ENCODE data around the gene PPT1.
A peak's percentile ranks its signal among the peaks of the same experiment; 100 is the strongest.

The PPT1 gene

DNA sequence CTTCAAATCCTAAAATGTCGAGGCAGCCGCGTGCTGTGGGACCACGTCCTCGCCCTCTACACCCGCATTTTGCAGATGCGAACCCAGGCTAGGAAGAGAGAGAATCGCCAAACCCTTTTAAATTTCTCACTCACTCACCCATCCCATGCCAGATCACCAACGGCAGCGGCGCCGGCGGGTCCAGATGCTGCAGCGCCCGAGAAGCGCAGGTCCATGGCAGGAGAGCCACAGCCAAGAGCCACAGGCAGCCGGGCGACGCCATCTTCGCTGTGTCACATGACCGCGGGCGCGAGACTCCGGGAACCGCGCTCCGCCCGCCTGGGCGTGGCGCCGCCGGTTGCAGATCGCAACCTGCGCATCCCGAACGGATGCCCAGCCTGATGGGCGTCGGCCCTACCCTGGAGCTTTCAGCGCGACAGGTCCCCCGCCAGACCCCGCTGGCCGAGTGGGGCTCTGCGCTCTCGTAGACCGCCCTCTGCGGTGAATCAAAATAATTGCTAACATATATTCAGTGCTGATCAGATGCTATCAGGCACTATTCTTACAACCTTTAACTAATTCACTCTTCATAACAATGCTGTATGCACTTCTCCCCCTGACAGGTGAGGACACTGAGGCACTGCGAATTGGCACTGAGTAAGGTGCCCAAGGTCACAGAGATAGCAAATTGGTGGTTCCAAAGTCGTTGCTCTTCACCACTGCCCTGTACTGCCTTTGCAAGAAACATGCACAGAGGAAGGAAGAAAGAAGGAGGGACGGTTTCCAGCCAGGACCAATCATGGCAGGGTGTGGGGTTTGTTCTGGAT is at the start of gene PPT1:
Gene PPT1, minus strand, starts transcription at position 276 of the 806 bp plus-strand sequence. Its CDS starts 14 bp downstream, at position 262.
- peak; percentile 70 for DNase-seq (ENCODE audit: low spot score)

DNA sequence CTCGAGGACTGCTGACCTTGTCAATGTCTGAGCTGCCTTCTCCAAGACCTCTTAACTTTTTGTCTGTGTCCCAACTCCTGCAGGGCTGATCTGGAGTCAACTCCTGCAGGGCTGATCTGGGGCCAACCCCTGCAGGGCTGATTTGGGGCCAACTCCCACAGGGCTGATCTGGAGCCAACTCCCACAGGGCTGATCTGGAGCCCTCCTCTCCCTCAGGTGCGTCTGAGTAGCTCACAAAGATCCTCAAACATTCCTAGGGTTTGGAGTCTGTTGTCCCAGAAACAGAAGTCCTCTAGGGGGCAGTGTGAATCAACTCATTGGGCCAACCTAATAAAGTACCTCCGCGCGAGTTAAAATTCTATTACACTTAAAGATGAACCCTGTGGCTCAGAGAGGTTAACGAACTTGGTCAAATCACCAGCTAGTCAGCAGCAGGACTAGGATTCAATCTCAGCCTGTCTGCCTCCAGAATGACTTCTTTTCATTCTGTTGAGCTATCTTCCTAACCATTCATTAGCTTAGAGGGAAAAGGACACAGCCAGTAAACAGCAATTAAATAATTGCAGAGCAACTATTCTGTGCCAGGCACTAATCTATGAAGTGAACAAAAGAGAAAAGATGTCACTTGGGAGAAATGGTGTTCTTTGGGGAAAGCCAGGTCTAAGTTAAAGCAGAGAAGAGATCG is 47.0 kb upstream of the PPT1 start:
- peak; percentile 78 for DNase-seq (ENCODE audit: low spot score)

DNA sequence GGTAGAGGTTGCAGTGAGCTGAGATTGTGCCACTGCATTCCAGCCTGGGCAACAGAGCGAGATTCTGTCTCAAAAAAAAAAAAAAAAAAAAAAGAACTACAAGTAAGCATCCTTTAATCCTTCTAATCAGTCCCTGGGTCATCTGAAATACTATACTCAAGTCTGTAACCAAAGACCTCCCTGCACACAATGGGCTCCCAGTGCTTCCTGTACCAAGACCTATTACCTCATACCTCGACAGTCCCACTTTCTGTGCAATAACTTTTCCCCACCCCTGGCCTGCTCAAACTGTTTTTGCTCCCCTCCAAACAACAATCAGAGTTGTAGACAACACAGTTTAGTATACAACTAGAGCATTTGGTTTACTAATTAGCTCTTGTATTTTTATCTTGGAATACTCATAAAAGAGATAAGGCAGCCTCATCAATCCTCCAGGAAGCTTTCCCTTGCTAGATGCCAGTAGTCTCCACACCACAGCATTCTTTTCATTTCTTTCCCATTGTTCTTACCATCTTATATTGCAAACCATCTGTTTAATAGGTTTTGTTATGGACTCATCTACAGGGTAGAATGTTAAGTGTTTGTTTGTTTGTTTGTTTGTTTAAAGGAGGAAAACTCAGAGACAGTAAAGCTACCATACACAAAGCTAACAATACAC is 45.0 kb upstream of the PPT1 start:
- DNase-seq (ENCODE audit: low spot score) = no peak

- no peak for DNase-seq (ENCODE audit: low spot score)
Measured at GRCh38 chr1:40140211-40140973, 43.3 kb upstream of the PPT1 start.

DNA sequence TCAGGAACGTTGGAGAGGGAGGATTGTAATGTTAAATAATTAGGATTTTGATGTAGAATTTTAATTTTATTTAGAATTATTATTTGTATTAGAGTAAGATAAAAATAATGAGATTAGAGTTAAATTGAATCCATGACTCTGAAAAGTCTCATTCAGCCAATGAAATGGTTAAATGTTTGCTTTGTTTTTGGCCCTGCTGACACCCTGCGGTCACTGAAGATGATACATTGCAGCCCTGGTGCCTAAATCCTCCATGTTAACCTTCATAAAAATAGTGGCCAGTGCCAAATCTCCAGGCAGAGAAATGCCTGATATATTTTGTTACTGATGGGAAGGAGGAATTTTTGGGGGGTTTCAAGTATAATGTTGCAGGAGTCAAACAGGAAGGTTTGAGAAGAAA is 36.8 kb upstream of the PPT1 start:
- no peak for DNase-seq (ENCODE audit: low spot score)

GRCh38 chr1:40133312-40133665 is 36.2 kb upstream of the PPT1 start:
- DNase-seq (ENCODE audit: low spot score) = no peak

DNA sequence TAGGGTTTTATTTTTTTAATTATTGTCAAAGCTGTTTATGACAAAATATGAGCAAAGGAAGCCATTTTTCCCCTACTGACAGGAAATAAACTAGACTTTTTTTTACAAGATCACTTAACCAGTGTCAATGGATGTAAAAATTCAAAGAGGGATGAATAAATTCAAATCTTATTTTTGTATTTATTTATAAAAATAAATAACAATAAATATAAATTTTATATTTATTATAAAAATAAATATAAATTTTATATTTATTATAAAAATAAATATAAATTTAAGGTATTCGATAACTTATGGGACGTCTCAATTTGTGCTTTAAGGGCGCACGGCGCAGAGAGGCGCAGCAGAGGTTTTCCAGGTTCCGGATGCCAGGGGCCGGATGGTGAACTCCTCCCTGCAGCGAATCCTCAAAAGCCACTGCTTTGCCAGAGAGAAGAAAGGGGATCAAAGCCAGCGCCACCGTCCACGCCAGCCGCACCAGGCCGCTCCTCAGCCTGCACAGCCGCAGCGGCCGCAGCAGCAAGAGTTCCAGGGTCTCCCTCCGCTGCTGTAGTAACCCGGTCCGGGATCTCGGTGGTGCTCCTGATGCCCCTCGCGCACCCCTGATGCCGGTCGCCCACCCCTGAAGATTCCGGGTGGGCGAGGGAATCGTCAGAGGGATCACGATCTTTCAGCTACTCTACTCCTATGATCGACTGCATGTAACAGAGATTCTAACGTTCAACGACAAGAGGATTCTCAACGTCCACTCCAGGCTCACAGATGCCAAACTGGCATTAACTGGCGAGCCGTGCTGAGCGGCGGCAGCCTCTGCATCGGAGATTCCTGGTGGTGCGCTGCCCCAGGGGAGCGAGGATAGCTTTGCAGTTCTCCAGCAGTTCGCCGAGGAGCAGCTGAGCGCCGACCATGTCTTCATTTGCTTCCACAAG is 35.6 kb upstream of the PPT1 start:
- DNase-seq (ENCODE audit: low spot score) = no peak

DNA sequence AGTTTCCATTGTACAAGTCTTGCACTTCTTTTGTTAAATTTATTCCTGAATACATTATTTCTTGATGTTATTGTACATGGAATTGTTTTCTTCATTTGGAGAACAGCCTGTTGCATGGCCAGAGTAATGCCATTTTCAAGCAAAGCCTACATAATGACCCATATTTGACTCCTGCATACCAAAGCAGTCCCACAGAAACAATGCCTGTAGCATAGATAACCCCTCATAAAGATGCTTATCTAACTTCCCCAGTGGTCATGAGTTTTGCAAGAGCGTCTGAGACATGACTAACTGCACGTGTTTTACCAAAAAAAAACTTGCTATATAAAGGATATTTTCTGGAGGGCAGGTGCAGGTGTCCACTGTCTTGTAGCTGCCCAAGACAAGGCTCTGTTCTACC is 33.8 kb upstream of the PPT1 start:
- no peak for DNase-seq (ENCODE audit: low spot score)

GRCh38 chr1:40122855-40123254 is 25.8 kb upstream of the PPT1 start:
- no peak for DNase-seq (ENCODE audit: low spot score)

DNA sequence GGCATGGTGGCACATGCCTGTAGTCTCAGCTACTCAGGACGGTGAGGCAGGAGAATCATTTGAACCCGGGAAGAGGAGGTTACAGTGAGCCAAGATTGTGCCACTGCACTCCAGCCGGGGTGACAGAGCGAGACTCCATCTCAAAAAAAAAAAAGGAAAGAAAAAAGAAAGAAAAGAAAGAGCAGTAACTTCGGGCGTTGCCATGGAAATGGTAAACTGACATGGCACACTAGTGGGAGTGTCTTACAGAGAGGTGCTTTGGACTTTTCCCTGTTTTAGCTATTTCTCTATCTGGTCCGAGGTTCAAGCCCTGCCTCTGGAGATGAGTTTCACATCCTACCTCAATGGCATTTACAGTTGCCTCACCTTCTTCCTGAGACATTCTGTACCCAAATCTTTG is 23.1 kb upstream of the PPT1 start:
- no peak for DNase-seq (ENCODE audit: low spot score)

DNA sequence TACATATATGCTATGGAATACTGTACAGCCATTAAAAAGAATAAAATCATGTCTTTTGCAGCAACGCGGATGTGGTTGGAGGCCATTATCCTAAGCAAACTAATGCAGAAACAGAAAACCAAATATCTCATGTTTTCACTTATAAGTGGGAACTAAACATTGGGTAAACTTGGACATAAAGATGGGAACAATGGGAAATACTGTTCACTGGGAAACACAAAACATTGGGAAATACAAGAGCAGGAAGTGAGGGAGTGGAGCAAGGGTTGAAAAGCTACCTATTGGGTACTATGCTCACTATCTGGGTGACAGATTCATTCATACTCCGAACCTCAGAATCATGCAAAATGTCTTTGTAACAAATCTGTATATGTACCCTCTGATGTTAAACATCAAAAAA is 17.3 kb upstream of the PPT1 start:
- no peak for DNase-seq (ENCODE audit: low spot score)

DNA sequence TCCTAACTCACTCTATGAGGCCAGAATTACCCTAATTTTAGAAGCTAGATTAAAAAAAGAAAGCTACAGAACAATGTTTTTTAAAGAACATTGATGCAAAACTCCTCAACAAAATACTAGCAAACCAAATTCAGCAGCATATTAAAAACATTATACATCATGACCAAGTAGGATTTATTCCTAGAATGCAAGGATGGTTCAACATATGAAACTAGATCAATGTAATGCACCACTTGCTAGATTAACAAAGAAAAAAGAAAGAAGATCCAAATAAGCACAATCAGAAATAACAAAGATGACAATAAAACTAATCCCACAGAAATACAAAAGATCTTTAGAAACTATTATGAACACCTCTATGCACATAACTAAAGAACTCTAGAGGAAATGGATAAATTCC is 13.3 kb upstream of the PPT1 start:
- no peak for DNase-seq (ENCODE audit: low spot score)

GRCh38 chr1:40107290-40107959 is 10.4 kb upstream of the PPT1 start:
- no peak for DNase-seq (ENCODE audit: low spot score)

DNA sequence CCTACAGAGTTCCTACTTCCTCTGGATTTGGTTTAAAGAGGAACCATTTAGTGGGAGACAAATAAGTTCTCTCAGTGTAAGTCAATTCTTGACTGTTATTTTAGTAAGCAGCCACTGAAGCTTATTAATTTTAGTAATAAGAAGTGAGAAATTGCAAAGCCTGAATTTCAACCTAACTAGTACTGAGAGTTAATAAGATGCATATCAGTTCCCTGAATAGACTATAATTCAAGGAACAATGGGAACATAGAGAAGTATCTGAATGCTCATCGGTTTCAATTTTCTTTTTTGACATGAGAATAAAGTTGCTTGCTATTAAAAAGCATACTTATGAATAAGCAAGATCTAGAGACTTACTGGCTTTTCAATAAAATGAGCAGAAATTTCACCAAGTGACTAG is 8.0 kb upstream of the PPT1 start:
- no peak for DNase-seq (ENCODE audit: low spot score)

DNA sequence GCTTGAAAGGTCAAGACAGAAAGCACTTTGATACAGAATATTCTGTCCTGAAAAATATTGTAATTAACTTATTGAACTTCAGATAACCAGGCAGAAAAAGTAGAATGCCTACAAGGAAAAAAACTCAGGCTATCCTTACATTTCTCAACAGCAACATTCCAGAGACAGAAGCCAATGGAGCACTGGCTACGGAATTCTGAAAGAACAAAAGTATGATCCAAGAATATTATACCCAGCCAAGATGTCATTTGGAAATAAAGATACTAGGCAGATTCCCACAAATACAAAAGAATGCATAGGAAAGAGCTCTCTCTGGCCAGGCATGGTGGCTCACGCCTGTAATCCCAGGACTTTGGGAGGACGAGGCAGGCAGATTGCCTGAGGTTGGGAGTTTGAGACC is 5.8 kb upstream of the PPT1 start:
- DNase-seq (ENCODE audit: low spot score) = no peak

GRCh38 chr1:40102038-40102437 is 5.0 kb upstream of the PPT1 start:
- no peak for DNase-seq (ENCODE audit: low spot score)

DNA sequence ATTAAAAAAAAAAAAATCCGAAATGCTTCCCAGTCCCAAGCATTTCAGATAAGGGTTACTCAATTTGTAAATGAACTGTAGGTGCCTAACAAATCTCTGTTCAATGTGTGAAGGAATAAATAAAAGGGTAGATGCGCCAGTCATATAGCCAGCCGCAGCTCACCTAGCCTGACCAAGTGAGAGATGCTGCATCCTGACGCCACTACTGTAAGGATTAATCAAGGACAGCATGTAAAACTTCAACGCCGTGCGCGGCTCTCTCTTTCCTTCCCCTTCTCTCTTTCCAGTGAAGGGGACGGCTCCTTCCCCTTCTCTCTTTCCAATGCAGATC is 441 bp downstream of the PPT1 start:
- DNase-seq (ENCODE audit: low spot score) = no peak

- DNase-seq (ENCODE audit: low spot score) = no peak
Measured at GRCh38 chr1:40095806-40096205, 1.2 kb downstream of the PPT1 start.

DNA sequence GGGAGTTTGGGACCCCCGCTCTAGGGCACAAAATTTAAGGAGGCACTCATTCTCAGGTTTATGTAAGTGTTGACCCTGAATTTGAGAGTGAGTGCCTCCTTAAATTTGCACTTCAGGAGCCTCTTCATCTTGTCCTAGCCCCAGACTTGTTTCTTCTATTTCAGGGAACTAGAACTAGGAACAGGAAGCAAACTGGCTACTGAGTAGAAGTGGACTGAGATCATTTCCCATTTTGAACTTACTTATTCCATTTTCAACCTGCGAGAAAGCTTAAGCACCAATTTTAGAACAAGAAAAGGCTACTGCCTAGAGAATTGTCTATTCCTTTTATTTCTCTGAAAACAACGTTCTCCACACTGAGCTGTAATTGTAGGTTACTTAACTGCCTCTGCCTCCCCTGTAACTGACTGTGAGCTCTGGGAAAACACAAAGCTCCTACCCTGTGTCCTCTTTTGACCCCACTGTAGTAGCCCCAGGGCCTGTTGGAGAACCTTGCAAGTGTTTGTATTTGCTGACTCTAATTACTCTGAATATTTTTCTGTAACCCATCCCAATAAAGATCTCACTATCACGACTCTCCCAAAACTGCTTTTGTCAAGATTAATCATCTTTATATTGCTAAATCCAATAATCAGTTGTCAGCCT is 2.5 kb downstream of the PPT1 start:
- no peak for DNase-seq (ENCODE audit: low spot score)

Measured in hematopoietic multipotent progenitor cell treated with erythropoietin and hydrocortisone succinate and interleukin-3 and kit ligand, for 15 days (in vitro differentiated cells).